GM19463 (cell line): ENCODE results near the gene NEK4.

Experiments used
- ATAC-seq: cut with Tn5 transposase; IDR thresholded peaks from one replicate; pipeline ENCODE4 v1.9.1; 2021; ENCODE audit warnings: mild to moderate bottlenecking, moderate library complexity; ENCODE audit not compliant: unreplicated experiment

Gene NEK4

DNA sequence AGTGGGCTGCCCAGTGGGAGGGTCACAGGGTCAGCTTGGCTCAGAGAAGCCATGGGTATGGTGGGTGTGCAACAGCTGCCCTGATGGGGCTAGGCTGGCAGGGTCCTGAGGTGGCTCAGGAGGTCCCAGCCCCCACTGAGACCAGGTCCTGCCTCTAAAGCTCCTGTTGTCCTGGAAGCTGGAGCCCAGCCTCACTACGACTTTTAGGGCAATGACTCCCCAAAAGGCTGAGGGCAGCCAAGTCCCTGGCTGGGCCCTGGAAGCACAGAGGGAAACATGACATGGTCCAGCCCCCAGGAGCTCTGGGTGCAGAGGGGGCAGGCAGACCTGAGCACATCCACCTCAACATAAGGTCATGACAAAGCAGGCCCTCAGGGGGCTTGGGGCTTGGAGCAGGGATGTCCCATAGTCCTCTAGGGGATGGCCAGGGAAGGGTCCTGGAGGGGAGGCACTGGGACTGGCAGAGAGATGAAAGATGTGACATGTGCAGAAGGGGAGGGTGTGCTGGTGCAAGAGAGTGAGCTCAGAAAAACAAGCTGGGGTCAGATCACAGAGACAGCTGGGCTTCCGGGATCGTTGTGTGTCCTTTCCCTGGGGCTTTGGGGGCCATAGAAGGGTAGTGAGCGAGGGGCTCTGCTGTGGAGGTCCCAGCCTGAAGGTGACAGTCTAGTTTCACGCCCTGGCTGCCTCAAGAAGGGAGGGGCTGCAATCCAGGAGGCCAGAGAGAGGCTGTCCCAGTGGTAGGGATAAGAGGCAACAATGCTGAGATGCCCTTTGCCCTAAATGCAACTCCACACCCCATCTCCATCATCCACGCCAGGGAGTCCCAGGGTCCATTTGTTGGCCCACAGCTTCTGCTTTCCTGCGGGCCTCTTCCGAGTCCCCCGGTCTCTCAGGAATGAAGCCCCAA is 23.2 kb upstream of the NEK4 start:
- no peak for ATAC-seq

DNA sequence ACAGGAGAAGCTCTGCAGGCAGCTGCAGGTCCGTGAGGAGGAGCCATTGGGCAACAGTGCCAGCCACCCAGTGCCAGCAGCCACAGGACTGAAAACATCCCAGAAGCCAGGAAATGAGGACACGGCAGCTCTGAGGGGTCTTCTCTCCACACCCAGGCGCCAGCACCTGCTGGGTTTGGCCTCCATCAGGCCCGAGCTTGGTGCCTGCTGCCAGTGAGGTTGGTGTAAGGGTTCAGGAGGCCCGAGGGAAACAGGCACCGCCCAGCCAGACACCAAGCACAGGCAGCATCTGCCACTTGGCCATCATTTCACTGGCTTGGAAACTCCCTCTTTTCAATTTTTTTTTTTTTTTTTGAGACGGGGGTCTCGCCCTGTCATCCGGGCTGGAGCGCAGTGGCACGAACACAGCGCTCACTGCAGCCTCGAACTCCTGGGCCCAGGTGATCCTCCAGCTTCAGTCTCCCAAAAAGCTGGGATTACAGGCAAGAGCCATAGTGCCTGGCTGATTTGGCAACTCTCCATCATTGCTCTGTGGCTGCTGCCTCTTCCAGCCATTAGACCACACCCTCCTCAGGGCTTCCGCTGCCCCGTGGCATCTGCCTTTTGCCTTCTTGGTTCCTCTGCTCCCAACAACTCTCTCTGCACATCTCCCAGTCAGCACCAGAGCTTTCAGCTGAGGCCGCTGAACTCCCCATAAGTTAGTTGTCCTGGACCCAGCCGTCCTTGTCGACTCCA is 22.4 kb upstream of the NEK4 start:
- no peak for ATAC-seq

DNA sequence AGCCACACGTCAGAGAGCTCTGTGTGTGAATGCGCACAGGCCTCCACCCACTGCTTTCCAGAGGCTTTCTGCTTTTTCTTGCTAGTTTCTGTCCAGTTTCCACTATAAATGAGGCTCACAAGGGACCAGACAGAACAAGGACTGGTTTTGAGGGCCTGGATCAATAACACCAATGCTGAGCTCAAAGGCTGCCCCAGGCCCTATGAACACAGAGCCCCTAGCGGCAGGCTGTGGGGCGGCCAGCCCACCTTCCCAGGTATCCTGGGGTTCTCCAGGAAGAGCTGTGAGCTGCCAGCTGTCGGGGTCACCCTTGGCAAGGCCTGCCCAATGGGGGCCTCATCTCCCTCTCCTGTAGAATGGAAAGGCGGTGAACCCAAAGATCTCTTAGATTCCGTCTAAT is 21.7 kb upstream of the NEK4 start:
- no peak for ATAC-seq

DNA sequence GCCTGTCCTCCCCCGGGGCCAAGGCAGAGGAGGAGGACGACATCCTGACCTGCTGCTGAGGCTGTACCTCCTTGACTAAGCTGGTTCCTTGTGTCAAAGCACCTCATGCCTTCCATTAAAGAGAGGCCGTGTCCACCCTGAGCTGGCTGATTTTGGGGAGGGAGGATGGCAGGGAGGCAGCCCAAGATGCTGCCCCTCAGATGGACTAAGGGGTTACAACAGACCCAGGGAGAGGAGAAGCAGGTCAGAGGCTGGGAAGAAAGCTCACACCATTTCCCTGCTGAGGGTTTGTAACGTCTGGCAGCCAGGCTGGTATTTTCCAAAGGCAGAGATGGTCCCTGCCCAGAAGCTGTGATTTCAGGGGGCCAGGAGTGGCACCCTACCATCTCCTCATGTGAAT is 21.2 kb upstream of the NEK4 start:
- no peak for ATAC-seq

DNA sequence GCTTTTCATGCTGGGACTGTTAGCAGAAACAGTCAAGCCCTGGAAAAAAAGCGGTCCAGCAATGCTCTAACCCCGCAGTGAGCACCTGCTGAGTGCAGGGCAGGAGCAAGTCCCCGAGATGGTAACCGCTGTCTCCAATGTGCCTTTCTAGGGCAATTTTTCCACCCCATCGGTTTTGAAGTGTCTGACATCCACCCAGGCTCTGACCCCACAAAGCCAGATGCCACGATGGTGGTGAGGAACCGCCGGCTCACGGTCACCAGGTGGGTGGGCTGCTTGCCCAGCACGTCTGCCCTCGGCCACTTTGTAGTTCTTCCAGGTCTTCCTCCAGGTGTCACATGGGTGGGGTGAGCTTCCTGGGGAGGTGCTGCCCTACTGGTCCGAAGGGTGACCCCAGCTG is 20.6 kb upstream of the NEK4 start:
- ATAC-seq, result no peak

DNA sequence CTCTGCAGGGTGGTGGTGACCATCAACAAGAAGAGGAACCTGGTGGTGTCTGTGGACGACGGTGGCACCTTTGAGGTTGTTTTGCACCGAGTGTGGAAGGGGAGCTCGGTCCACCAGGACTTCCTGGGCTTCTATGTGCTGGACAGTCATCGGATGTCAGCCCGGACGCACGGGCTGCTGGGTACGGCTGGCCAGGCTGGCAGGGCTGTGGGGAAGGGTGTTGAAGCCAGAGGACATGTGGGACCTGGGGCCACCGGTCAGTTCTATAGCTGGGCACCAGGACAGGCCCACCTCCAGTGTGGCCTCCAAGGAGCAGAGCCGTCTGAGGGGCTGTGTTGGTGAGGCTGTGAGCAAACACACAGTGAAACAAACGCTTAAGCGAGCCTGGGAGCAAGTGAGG is 20.0 kb upstream of the NEK4 start:
- no peak for ATAC-seq

DNA sequence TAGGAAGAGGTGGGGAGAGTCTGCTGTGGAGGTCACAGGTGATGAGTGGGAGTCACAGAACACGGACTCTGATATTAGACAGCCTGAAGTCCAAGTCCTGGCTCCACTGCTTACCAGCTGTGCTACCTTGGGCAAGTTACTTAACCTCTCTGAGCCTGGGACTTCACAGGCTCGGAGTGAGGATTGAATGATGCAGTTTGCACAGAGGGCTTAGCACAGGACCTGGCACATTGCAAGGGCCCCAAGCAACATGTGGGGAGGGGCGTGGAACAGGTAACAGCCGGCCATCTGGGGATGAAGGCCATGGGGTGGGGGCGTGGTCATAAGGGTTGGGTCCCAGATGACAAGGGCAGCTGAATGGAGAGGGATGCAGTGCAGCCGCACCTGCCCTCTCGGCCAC is 19.6 kb upstream of the NEK4 start:
- ATAC-seq, result no peak

DNA sequence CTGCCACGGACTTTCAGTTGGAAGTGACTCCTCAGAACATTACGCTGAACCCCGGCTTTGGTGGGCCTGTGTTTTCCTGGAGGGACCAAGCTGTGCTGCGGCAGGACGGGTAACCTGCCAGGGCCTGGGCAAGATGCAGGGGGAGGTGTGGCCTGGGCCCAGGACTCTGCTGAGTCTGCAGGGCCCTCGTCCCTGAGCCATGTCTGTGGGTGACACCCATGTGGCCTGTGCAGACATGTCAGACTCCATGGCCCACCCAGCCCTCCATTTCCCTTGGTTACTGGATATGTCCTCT is 19.0 kb upstream of the NEK4 start:
- ATAC-seq, result no peak

DNA sequence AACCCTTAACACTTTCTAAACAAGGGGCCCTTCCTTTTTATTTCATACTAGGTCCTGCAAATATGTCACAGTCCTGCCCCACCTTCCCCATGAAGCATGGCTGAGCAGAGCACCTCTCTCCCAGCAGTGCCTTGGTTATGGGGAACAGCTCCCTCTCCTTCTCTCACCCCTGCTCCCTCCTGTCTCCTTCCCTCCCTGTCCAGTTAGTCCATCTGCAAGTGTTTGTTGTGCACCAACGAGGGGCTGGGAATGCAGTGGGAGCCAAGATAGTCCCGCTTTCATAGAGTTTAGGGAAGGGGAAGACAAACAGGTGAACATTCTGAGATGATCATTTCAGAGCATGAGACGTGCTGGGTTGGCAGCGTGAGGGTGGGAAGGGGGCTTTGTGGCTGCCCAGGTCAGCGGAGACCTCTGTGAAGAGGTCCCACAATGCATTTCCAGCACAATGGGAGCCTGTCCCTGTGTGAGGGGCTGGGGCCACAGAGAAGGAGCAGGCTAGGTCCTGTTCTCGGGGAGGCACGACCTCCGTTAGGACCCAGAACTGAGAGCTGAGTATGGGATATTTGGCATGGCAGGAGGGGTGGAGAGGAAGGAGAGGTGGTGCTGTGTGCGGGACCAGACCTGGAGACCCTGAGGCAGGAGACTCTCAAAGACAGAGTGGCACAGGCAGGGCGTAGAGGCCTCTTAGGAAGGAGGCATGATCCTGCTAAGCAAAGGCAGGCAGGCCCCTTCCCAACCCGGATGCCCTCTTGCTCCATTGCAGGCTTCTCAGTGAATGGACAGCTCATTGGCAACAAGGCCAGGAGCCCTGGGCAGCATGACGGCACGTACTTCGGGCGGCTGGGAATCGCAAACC is 18.4 kb upstream of the NEK4 start:
- ATAC-seq, result no peak

DNA sequence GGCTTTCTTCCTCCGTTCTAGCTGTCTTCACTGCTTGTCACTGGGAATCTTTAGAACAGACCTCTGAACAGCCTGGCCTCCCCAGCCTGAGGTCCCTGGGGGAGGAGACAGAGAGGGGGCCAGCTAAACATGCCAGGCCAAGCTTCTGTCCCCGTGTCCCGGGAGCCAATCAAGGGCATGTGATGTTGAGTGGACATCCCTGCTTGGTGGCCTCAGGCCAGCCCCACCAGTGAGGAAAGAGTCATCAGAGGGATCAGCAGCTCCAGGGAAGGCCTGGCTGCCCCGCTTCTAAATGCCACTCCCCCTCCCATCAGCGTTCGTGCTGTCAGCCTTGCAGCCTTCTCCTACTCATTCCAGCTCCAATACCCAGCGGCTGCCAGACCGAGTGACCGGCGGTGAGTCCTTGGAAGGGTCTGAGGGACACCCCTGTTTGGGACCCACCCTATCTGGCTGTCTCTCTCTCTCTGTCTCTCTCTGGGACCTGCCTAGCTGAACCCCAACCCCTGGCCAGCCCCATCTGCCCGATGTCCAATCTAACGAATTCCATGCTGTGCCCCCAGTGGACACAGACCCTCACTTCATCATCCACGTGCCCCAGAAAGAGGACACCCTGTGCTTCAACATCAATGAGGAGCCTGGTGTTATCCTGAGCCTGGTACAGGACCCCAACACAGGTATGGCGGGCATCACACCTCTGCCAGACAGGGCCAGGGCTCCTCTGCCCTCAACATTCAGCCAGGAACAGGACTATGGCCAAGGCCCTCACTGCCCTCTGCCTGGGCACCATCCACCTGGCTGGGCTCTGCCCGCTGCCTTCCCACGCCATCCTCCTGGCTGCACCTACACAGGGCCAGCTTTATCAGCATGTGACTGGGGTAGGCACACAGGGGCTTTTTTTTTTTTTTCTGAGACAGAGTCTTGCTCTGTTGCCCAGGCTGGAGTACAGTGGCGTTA is 17.2 kb upstream of the NEK4 start:
- ATAC-seq, result no peak

DNA sequence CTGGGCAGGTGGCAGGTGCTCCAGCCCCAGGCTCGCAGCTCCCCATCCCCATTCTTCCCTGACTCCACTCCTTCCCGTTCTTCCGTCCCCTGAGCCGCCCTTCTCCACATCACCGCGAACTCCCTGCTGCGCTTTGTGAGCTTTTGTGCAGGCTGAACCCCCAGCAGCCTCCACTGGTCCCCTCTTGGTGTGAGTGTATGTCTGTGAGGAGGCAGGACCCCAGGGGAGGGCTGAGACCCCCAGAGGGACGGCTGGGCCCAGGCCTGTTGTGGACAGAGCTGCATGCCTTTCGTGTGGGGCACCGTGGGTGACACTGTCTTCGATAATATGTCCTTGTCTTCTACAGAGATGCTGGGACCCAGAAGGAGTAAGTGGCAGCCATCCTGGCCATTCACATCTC is 16.5 kb upstream of the NEK4 start:
- no peak for ATAC-seq

DNA sequence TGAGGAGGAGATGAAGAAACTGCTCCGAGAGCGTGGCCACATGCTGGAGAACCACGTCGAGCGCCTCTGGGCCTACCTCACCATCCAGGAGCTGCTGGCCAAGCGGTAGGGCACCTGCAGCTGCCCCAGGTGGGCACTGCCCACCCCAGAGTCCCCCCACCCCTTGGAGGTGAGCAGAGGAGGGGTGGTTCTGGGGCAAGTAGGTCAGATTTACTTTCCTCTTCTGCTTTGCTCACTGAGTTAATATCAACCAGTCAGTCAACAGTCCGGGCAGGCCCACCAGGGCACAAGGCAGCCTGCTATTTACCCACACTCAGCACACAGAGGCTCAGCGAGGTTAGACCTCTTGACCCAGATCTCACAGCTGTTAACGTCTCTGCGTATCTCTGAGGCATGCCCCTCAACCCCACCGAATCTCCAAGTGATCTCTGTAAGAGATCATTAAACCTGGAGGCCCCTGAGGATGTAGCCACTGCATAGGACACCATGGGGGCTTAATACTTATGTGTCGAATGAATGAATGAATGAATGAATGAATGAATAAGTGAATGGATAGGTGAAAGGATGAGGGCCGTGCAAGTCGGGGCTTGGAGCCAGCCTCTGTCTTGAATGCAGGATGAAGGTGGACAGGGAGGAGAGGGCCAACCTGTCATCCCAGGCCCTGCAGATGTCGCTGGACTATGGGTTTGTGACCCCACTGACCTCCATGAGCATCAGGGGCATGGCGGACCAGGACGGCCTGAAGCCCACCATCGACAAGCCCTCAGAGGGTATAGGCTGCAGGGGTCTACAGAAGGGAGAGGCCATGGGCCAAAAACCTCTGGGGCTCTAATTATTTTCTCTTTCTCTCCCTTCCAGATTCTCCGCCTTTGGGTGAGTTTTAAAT is 15.8 kb upstream of the NEK4 start:
- ATAC-seq, result no peak

DNA sequence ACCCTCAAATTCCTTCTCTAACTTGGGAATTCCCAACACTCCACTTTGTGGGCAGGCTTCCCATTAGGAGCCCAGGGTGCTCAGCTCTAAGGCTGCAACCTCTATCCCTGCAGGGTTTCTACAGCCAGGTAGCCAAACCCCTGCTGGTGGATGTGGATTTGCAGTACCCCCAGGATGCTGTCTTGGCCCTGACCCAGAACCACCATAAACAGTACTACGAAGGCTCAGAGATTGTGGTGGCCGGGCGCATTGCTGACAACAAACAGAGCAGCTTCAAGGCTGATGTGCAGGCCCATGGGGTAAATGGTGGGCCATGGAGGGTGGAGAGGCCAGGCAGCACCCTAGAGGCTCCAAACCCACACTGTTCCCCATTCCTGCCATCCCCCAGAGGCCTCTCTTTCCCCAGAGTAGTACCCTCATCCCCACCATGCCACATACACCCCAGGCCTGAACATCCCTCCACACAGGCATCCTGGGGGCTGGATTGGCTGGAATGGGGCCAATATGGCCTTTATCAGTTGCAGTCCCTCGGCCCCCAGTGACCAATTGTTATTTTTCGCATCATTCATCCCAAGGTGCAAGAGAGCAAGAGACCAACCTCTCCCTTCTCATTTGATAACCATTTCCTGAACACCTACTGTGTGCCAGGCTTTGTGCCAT is 14.3 kb upstream of the NEK4 start:
- ATAC-seq, result no peak

DNA sequence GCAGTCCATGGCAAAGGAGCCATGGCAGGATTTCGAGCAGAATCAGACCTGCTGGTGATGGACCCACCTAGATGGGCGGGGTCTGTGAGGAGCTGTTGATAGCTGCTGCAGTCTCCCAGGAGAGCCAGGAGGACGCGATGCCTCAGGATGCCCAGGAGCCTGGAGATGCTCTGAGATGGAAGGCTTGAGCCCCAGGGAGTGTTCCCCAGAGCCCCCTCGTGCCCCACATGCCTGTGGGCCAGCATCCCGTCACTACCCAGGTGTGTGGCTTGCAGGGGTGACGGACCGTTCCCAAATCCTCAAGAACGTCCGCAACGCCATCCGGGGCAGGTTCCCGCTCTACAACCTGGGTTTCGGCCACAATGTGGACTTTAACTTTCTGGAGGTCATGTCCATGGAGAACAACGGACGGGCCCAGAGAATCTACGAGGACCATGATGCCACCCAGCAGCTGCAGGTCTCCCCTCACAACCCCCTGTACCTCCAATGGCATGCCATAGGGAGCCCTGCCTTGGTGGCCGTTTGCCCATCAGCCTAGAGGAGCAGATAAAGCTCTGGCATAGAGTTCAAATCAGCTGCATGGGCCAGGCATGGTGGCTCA is 13.4 kb upstream of the NEK4 start:
- no peak for ATAC-seq

DNA sequence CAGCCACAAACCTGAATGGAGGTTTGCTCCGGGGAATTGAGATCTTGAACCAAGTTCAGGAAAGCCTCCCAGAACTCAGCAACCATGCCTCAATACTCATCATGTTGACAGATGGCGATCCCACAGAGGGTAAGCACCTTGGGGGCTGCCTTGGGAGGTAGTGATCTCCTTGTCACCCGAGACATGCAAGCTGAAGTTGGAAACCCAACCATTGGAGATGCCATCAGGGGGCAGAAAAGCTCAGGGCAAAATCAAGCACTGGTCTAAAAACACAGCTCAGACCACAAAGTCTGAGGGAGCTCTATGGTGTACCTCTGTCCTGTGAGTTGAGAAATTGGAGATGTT is 12.4 kb upstream of the NEK4 start:
- ATAC-seq, result no peak

DNA sequence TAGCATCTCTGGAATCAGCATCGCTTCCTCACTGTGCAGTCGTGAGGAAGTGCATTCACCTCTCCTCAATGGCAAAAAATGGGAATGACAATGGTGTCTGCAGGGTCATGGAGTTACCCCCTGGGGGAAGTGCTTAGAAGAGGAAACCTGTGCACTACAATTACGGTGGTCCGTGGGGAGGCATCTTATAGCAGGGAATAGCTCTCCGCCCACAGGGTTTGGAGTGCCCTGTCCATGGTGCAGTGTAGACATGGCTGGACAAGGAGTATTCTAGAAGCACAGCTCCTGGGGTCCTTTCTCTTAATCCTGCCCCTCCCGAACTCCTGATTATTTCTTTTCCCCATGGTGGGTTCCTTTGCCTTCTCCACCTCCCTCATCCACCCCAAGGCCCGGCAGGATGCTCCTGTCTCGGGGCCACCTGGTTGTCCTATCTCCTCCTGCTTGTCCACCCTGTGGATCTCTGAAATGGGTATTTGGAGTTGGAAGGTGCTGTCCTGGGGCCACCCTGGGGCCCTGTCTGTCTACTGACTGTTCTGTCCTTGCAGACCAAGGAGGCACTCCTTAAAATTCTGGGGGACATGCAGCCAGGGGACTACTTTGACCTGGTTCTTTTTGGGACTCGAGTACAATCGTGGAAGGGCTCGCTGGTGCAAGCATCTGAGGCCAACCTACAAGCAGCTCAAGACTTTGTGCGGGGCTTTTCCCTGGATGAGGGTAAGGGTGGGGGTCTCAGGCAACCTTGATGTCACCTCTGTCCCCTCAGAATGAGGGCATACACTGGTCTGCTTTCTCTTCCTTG is 11.9 kb upstream of the NEK4 start:
- no peak for ATAC-seq

DNA sequence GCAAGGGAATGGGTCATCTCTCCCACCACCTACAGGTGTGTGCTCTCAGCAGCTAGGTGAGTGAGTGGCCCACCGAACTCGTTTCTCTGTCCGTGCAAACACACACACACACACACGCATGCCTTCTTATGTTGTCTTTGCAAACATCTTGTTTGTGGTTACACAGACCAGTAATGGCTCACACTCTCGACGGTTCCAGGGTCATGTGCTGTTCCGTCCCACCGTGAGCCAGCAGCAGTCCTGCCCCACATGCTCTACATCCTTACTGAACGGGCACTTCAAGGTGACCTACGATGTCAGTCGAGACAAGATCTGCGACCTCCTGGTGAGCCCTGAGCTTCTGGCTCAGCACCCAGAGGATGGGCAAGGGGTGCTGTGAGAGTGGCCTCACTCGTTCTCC is 11.0 kb upstream of the NEK4 start:
- ATAC-seq, result no peak
